Loucy (cell line): ENCODE measurements around the gene RALB.

Experiments
- EZH2phosphoT487 ChIP-seq: fragments of 200-600 bp; IDR thresholded peaks from 2 replicates; pipeline ENCODE4 v1.6.1; 2018; ENCODE audit warnings: antibody characterized with exemption, mild to moderate bottlenecking, moderate library complexity, borderline replicate concordance
- TF ChIP-seq, protein P1 (sequence below): fragments of 200-600 bp; sonication (generic); conservative IDR thresholded peaks from 2 replicates; pipeline ENCODE4 v1.5.1; 2014; ENCODE audit warnings: mild to moderate bottlenecking, antibody characterized with exemption, low read length

GRCh38 chr2:120269076-120269744, 16.6 kb downstream of the RALB start:
- TF ChIP-seq, protein P1, sequence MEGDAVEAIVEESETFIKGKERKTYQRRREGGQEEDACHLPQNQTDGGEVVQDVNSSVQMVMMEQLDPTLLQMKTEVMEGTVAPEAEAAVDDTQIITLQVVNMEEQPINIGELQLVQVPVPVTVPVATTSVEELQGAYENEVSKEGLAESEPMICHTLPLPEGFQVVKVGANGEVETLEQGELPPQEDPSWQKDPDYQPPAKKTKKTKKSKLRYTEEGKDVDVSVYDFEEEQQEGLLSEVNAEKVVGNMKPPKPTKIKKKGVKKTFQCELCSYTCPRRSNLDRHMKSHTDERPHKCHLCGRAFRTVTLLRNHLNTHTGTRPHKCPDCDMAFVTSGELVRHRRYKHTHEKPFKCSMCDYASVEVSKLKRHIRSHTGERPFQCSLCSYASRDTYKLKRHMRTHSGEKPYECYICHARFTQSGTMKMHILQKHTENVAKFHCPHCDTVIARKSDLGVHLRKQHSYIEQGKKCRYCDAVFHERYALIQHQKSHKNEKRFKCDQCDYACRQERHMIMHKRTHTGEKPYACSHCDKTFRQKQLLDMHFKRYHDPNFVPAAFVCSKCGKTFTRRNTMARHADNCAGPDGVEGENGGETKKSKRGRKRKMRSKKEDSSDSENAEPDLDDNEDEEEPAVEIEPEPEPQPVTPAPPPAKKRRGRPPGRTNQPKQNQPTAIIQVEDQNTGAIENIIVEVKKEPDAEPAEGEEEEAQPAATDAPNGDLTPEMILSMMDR = no peak
- TF ChIP-seq EZH2phosphoT487 = no peak
